Spleen (tissue), 11 donors: ENCODE results near the gene TRIM7. TPM values are rescaled to one million over a fixed set of nuclear protein-coding genes. Genes with fewer than 3 reads are reported as not detected.

Source experiments
- DNase-seq: peaks from one replicate; pipeline ENCODE4 v3.0.0-alpha.2; 2020
- H3K27ac ChIP-seq, 8 donors: fragments of 200-600 bp; sonication (generic) in 7 of 8; 1 replicate in 4 of 8; 2 replicates in 4 of 8; pipeline versions ENCODE4 v1.5.0 to v1.8.0; 2016 to 2021; ENCODE audit warnings: inconsistent platforms in 4 of 8, mild to moderate bottlenecking in 4 of 8, moderate library complexity in 1 of 8
- H3K27me3 ChIP-seq, 7 donors: fragments of 200-600 bp; sonication (generic) in 6 of 7; replicated peaks in 1 of 7; 1 replicate in 4 of 7; 2 replicates in 3 of 7; pipeline versions ENCODE4 v1.5.0 to v1.8.0; 2016 to 2021; ENCODE audit warnings: inconsistent platforms in 3 of 7, mild to moderate bottlenecking in 1 of 7
- H3K36me3 ChIP-seq, 6 donors: fragments of 200-600 bp; sonication (generic) in 5 of 6; 1 replicate in 4 of 6; 2 replicates in 2 of 6; pipeline versions ENCODE4 v1.5.0 to v1.8.0; 2016 to 2021; ENCODE audit warnings: inconsistent platforms in 2 of 6
- H3K4me1 ChIP-seq, 6 donors: fragments of 200-600 bp; sonication (generic) in 5 of 6; 1 replicate in 3 of 6; 2 replicates in 3 of 6; pipeline versions ENCODE4 v1.5.0 to v1.8.0; 2016 to 2021; ENCODE audit warnings: inconsistent platforms in 3 of 6
- H3K4me3 ChIP-seq, 8 donors: fragments of 200-600 bp; sonication (generic) in 7 of 8; 1 replicate in 4 of 8; 2 replicates in 4 of 8; pipeline versions ENCODE4 v1.5.0 to v1.8.0; 2016 to 2021; ENCODE audit warnings: inconsistent platforms in 4 of 8, mild to moderate bottlenecking in 4 of 8, moderate library complexity in 2 of 8
- H3K9me3 ChIP-seq, 8 donors: fragments of 200-600 bp; sonication (generic) in 7 of 8; 1 replicate in 4 of 8; 2 replicates in 4 of 8; pipeline versions ENCODE4 v1.5.0 to v1.8.0; 2016 to 2021; ENCODE audit warnings: inconsistent platforms in 4 of 8
- POLR2A ChIP-seq, 3 donors: fragments of 450-650 bp; IDR thresholded peaks; one replicate each; pipeline ENCODE4 v1.5.1; 2017; ENCODE audit warnings: antibody characterized with exemption in 3 of 3, mild to moderate bottlenecking in 1 of 3
- POLR2AphosphoS5 ChIP-seq, 3 donors: sonication (generic); formaldehyde crosslinking; IDR thresholded peaks; one replicate each; pipeline ENCODE4 v1.5.1; 2017; ENCODE audit warnings: antibody characterized with exemption in 3 of 3
- WGBS, 5 donors: extraction: QIAGEN DNeasy Blood & Tissue Kit in 3 of 5; methylation state at CpG; one replicate each; pipeline versions ENCODE4 v1.1.5 to v1.1.7; 2013 to 2018; 5-methylcytosine and 5-hydroxymethylcytosine counted together
- intact Hi-C: fragments of 100-400 bp; cut with DNase I; formaldehyde crosslinking; loops from one replicate; pipeline ENCODE4 v1.15.0; 2023; ENCODE audit warnings: low total_unique reads
- polyA plus RNA-seq, 3 donors: library from polyadenylated mRNA; stranded (reverse); fragments of 200-250 nt; gene quantifications; one replicate each; pipeline ENCODE4 v1.2.1, GENCODE V29; 2013
- total RNA-seq, 7 donors: library from RNA; depleted of rRNA in 3 of 7; stranded (reverse); fragments of >200 nt in 3 of 7; fragmentation: NEBNext Ultra II Directional in 4 of 7; extraction: Animal tissue kit (Norgen Biotek cat#: 25700) in 4 of 7; gene quantifications; one replicate each; pipeline versions ENCODE4 v1.1.0 to v1.2.1, GENCODE V29; 2016 to 2021
- TF ChIP-seq, protein P1 (sequence below), 11 experiments: fragments of 200-600 bp in 7 of 11; fragments of 450-650 bp in 4 of 11; sonication (generic) in 4 of 11; IDR thresholded peaks in 8 of 11; conservative IDR thresholded peaks in 3 of 11; 1 replicate in 7 of 11; 2 replicates in 4 of 11; pipeline versions ENCODE4 v1.4.0 to v1.8.0; 2016 to 2021; ENCODE audit warnings: antibody characterized with exemption in 11 of 11, inconsistent platforms in 4 of 11, mild to moderate bottlenecking in 1 of 11
- donor health status: healthy with polysubstance abuse.
- donor health status: DM: no; HTN: no; CAD: no; lungs with moderate emphysema.
- donor health status: DM: no; HTN: no; CAD: no.
- donor health status: Bipolar disorder and iron deficiency.
- donor health status: healthy.
- donor health status: DM: no; HTN: no; CAD: no.
- donor health status: DM: yes; HTN: yes; CAD: no.

The TRIM7 gene
- total and polyA plus RNA-seq, 10 donors, result 0.81 to 3.9 (median 1.3) TPM

- peak; percentile 68 for DNase-seq
- Histone ChIP-seq H3K4me1 (peaks cover 0 to 33% (median under 1%) of the 10 kb centered on the region in 6 donors), H3K27ac (peak overlapping the region in 2 of 8 donors; percentile 27 to 31), H3K27me3 (no peaks in the 10 kb centered on the region), H3K9me3 (no peaks in the 10 kb centered on the region), H3K36me3 (peaks cover 15 to 100% (median 90%) of the 10 kb centered on the region in 6 donors), H3K4me3 (no peak overlapping the region)
- TF ChIP-seq, protein P1, sequence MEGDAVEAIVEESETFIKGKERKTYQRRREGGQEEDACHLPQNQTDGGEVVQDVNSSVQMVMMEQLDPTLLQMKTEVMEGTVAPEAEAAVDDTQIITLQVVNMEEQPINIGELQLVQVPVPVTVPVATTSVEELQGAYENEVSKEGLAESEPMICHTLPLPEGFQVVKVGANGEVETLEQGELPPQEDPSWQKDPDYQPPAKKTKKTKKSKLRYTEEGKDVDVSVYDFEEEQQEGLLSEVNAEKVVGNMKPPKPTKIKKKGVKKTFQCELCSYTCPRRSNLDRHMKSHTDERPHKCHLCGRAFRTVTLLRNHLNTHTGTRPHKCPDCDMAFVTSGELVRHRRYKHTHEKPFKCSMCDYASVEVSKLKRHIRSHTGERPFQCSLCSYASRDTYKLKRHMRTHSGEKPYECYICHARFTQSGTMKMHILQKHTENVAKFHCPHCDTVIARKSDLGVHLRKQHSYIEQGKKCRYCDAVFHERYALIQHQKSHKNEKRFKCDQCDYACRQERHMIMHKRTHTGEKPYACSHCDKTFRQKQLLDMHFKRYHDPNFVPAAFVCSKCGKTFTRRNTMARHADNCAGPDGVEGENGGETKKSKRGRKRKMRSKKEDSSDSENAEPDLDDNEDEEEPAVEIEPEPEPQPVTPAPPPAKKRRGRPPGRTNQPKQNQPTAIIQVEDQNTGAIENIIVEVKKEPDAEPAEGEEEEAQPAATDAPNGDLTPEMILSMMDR (IDR thresholded peaks at IDR 0.05 in 8 of 11, conservative IDR thresholded peaks at IDR 0.05 in 3 of 11), result no peak
- TF ChIP-seq POLR2AphosphoS5 (IDR thresholded peaks at IDR 0.05), result peak; percentile 23 to 84 (median 66)
- intact Hi-C loops, result no loop called here
- 84 to 94% (median 88%) methylated on average over 15 to 22 of the region's 22 CpGs for WGBS, 5 donors
Observed at GRCh38 chr5:181234455-181235306, 29.7 kb upstream of the TRIM7 start.

DNA sequence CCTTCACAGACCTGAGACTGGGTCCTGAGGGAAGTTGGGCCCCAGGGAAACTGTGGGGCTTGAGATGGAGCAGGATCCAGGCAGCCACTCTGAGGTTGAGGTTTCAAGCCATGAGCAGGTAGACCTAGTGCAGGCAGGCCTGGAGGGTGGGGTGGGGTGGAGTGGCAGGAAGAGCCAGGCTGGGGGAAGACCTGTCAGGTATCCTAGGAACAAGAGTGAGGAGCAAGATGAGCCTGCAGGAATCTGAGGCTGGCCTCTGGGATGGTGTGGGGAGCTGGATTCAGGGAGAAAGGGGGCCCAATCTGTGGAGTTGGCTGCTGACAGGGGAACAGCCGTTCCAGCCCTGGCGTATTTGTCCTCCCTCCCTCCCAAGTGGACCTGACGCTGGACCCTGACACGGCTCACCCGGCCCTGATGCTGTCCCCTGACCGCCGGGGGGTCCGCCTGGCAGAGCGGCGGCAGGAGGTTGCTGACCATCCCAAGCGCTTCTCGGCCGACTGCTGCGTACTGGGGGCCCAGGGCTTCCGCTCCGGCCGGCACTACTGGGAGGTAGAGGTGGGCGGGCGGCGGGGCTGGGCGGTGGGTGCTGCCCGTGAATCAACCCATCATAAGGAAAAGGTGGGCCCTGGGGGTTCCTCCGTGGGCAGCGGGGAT is 28.9 kb upstream of the TRIM7 start:
- intact Hi-C loops, result no loop called here

DNA sequence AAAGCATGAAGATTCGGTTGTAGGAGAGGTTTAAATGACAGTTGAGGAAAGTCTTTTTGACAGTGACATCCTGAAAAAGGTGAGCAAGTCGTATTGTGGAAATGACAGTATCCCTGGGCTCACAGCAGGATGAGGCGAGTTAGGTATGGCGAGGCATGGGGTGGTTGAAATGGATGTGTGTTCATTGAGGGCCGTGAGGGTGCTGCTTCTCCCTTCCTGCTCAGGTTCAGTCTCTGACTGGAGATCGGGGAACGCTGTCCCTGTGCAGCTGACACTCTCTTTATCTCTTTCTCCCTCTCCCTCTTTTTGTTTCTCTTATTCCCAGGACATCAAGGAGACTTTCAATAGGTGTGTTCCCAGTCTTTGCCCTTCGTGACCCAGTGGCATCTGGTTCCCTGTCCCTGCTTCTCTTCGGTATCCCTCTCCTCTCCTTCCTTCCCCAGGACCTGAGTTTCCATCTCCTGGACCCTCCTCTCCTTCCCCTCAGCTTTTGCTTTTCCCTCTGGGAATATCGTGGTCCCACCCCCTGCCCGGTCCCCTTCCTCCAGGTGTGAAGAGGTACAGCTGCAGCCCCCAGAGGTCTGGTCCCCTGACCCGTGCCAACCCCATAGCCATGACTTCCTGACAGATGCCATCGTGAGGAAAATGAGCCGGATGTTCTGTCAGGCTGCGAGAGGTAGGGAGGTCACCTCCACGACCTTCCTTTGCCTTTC is 28.2 kb upstream of the TRIM7 start:
- H3K4me1 ChIP-seq, result peaks cover 0 to 32% (median 0%) of the 10 kb centered on the region in 6 donors
- H3K36me3 ChIP-seq, result peaks cover 6 to 94% (median 79%) of the 10 kb centered on the region in 6 donors
- H3K27me3 ChIP-seq, result no peaks in the 10 kb centered on the region
- TF ChIP-seq, protein P1 (IDR thresholded peaks at IDR 0.05 in 8 of 11, conservative IDR thresholded peaks at IDR 0.05 in 3 of 11), result no peak
- no peak for TF ChIP-seq POLR2AphosphoS5 (IDR thresholded peaks at IDR 0.05)
- no peak for TF ChIP-seq POLR2A (IDR thresholded peaks at IDR 0.05)
- H3K9me3 ChIP-seq, result no peaks in the 10 kb centered on the region
- peak; percentile 51 for DNase-seq
- WGBS, 5 donors, result 76 to 82% (median 79%) methylated on average over 16 of the region's 16 CpGs
- intact Hi-C loops, result no loop called here
- peak overlapping the region in 1 of 8 donors; percentile 27 for H3K27ac ChIP-seq
- no peak overlapping the region for H3K4me3 ChIP-seq

More for the DNA sequence above, 28.9 kb upstream of the TRIM7 start:
- peak; percentile 74 for DNase-seq
- no peaks in the 10 kb centered on the region for H3K27me3 ChIP-seq
- 87 to 92% (median 90%) methylated on average over 16 to 24 of the region's 24 CpGs; no CpG with 5 or more reads in 1 of the 5 donors for WGBS, 5 donors
- H3K9me3 ChIP-seq, result no peaks in the 10 kb centered on the region
- no peak overlapping the region for H3K4me3 ChIP-seq
- TF ChIP-seq POLR2A (IDR thresholded peaks at IDR 0.05) (no peak), POLR2AphosphoS5 (IDR thresholded peaks at IDR 0.05) (peak in 2 of 3 donors; percentile 15 to 69)
- TF ChIP-seq, protein P1 (IDR thresholded peaks at IDR 0.05 in 8 of 11, conservative IDR thresholded peaks at IDR 0.05 in 3 of 11), result no peak
- peaks cover 8 to 100% (median 86%) of the 10 kb centered on the region in 6 donors for H3K36me3 ChIP-seq
- H3K27ac ChIP-seq, result peak overlapping the region in 1 of 8 donors; percentile 27
- H3K4me1 ChIP-seq, result peaks cover 0 to 33% (median 0%) of the 10 kb centered on the region in 6 donors
